Stimulated activated CD4-positive, alpha-beta T cell treated with anti-CD3 and anti-CD28 coated beads, TNF-alpha, amount 100 ng/mL, for 48 hours (primary cell): ENCODE measurements around the gene PYCR2.
"Not testable (repeated sequence)": the region's sequence is repeated elsewhere in the genome, so short reads cannot be mapped to it uniquely, and the experiment has no call there.

Experiments
- DNase-seq, 3 donors: peaks; one replicate each; pipeline ENCODE4 v3.0.0-alpha.2; 2020; ENCODE audit warnings: low read depth in 3 of 3

PYCR2 gene

GRCh38 chr1:225923692-225924555 is at the start of gene PYCR2:
TSS of gene PYCR2 (minus strand) at chr1:225924250. CDS start at chr1:225924110, 140 bp downstream.
- peak; percentile 90 to 93 (median 92) for DNase-seq

GRCh38 chr1:225973158-225973557 is 49.1 kb upstream of the PYCR2 start:
- no peak for DNase-seq

DNA sequence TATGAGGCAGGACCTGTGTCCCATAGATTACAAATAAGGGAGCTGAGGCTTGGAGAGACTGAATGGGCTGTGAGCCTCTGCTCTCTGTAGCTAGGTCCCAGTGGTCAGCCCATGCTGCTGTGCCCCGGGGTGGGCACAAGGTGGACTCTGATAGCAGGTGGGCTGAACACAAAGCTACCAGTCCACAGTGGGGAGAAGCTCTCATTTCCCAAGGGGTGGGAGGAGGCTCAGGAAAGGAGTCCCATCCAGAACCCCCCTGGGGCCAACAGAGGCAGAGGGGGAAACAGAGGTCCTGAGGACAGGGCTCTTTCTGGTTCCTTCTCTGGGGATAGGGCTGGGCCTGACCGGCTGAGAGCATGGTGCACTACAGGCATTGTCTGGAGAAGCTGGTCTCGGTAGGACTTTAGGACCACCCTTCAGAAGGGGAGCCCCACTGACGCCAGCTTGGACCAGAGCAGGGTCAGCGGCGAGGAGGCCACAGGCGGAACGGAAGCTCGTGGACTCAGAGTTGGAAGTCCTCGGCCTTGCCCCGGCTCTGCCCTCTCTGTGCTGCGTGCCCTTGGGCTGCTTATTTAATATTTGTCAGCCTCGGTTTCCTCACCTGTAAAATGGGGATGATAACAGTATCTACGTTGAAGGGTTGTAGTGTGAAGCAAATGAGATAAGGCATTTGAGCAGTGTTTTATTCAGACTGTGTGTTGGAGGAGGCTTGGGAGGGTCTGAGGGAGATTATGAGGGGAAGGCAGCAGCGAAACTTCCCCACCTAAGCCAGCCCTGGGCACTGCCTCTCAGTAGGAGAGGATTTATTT is 48.5 kb upstream of the PYCR2 start:
- DNase-seq: no peak

GRCh38 chr1:225970592-225971157 is 46.6 kb upstream of the PYCR2 start:
- DNase-seq: not testable (repeated sequence)

DNA sequence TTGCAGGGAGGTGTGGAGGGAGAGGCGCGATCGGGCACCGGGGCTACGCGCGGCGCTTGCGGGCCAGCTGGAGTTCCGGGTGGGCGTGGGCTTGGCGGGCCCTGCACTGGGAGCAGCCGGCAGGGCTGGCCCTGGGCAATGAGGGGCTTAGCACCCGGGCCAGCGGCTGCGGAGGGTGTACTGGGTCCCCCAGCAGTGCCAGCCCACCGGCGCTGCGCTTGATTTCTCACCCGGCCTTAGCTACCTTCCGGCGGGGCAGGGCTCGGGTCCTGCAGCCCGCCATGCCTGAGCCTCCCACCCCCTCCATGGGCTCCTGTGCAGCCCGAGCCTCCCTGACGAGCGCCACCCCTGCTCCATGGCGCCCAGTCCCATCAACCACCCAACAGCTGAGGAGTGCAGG is 45.7 kb upstream of the PYCR2 start:
- not testable (repeated sequence) for DNase-seq

- no peak for DNase-seq
Measured at GRCh38 chr1:225965231-225965630, 41.2 kb upstream of the PYCR2 start.

- no peak for DNase-seq
Measured at GRCh38 chr1:225963735-225964530, 39.9 kb upstream of the PYCR2 start.

- peak; percentile 36 to 74 (median 47) for DNase-seq
Measured at GRCh38 chr1:225962440-225962975, 38.5 kb upstream of the PYCR2 start.

DNA sequence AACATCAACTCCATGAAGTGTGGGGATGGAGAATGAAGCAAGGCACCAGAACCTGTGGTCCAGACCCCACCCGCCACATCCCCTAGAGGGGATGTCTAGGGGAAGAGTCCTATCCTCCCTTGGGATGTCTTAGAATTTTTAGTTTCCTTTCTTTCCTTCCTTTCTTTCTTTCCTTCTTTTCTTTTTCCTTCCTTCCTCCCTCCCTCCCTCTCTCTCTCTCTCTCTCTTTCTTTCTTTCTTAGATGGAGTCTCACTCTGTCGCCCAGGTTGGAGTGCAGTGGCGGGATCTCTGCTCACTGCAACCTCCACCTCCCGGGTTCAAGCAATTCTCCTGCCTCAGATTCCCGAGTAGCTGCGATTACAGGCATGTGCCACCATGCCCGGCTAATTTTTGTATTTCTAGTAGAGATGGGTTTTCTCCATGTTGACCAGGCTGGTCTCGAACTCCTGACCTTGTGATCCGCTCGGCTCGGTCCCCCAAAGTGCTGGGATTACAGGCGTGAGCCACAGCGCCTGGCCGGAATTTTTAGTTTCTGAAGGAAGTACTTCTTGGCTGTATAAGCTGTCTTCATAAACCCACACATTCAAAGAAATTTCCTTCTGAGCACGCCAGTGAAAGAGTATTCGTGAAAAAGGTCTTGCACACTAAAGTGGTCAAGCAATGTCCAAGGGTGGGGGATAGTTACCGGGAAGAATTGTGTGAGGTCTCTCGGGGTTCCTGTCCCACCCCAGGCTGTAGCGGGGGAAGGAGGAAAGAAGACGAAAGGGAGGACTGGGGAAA is 37.8 kb upstream of the PYCR2 start:
- no peak for DNase-seq

DNA sequence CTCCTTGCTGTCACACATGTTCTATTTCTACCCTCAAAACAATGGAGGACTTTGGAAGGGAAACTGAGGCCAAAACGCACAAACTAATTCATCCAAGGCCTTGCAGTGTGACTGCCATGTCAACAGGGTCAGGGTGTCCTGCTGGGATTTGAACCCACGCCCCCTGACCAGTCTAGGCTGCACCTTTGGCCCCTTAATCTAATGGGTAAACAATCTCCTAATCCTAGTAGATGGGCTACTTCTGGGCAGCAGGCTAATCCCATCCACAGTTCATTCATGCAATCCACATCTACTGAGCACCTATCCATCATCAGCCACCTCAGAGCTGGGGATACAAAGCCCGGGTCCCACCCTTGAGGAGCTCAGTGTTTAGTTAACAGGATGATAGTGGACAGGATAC is 34.0 kb upstream of the PYCR2 start:
- no peak for DNase-seq

DNA sequence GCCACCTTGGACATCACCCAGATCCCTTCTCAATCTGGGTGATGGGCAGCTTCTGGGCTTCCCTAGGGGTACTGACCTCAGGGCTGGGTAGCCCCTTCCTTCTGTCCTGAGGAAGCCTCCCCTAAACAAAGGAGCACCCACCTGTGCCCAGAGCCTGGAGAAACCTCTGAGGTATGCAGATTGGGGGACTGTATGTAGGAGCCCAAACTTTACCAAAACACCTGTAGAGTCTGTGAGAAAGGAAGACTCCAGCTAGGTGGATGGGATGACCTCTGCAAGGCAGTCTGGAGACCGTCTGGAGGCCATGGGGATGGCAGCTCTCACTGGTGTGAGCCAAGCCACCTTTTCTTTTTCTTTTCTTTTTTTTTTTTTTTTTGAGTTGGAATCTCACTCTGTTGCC is 30.7 kb upstream of the PYCR2 start:
- no peak for DNase-seq

- no peak for DNase-seq
Measured at GRCh38 chr1:225953315-225953714, 29.3 kb upstream of the PYCR2 start.

GRCh38 chr1:225950905-225951497 is 27.0 kb upstream of the PYCR2 start:
- no peak for DNase-seq

GRCh38 chr1:225949041-225949440 is 25.0 kb upstream of the PYCR2 start:
- DNase-seq: no peak

DNA sequence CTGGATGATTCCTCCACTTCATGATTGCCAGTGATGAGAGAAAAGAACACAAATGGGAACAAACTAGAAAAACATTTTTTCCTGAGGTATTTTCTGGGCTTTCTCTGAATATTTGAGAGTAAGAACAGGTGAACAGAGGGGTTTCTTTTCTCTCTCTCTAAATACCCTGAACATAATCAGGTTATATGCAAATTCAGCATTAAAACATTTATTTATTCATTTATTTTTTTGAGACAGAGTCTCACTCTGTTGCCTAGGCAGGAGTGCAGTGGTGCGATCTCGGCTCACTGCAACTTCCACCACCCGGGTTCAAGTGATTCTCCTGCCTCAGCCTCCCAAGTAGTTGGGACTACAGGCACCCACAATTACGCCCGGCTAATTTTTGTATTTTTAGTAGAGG is 22.8 kb upstream of the PYCR2 start:
- no peak for DNase-seq

DNA sequence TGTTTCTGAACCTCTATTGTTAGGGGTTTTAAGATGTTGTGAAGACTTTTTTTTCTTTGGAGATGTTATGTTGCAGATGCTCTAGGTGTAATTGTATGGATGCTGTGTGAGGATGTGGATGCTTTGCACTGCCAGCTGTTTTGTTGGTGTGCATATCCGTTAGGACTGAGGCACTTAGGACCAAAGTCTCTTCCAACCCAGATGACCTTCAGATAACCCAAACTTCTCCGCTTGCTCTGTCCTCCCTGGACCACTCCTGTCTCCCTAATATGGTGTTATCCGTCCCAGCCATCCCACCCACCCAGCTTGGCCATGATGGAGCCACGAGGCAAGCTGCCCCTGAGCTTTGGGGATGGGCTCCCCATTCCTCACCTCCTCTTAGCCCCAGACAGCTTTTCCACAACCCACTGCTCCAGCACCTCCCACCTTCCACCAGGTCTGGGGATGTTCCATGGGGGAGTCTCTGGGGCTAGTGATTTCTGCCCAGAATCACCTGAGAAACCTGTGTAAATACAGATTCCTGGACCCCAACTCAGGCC is 22.1 kb upstream of the PYCR2 start:
- no peak for DNase-seq

DNA sequence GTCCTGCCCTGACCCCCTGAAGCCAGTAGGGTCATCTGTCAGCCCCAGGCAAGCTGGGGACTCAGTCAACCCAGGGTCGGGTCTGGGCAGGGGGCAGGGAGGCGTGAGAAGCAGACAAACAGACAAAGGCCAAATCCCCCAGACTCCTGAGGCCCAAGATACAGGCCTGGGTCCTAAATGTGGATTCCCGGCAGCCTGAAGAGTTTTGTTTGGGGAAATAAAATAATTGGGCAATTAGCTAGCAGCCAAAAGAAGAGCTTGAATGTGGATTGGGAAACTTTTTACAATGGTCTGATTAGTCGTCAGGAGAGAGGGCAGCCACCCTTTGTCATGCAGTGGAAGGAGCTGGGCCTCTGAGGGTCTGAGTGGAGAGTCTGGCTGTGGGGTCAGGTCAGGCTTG is 21.5 kb upstream of the PYCR2 start:
- DNase-seq: no peak

DNA sequence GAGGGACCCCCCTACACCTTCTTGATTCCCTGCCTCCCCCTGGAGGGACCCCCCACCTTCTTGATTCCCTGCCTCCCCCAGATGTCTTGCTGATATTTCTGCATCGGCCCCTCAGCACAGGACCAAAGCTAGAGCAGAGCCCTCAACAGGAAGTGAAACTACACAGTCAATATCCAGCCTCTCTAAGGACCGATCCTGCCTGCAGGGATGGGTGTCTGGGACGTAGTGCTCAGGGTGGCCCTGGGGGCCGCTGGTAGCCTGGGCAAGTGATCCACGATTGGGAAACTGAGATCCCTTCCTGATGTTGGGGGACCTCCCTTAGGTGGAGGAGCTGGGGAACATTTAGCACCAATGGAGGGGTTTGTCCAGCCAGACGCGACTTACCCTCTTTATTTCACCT is 20.9 kb upstream of the PYCR2 start:
- DNase-seq: no peak

DNA sequence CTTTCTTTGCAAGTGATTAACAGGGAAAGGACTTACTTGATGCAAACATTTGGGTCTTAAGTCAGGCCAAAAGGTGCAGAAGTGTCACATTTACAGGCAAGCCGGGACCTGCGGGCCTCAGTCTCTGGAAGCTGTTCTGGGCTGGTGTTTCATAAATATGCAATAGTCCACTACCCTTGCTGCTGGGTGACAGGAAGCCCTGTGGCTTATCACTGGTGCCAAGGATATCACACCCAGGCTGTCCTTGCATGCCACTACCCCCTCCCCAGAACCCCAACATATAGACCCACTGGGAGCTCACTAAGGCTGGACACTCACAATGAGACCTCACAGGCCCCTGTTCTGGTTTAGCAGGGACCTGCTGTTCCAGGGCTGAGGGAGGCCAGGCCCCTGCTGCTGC is 20.3 kb upstream of the PYCR2 start:
- DNase-seq: no peak

GRCh38 chr1:225943582-225943981 is 19.5 kb upstream of the PYCR2 start:
- DNase-seq: no peak
